HCT116 (cell line): ENCODE results near the gene ACADS.

Experiments used
- CTCF ChIP-seq, 3 experiments: fragments of 200-600 bp in 1 of 3; sonication (generic) in 1 of 3; IDR thresholded peaks in 2 of 3; conservative IDR thresholded peaks in 1 of 3; 2 replicates each; pipeline ENCODE4 v1.5.1; 2012 to 2017; ENCODE audit warnings: low read depth in 2 of 3, low read length in 2 of 3, antibody characterized with exemption in 1 of 3, borderline replicate concordance in 1 of 3, control low read depth in 1 of 3, mild to moderate bottlenecking in 1 of 3, mixed read lengths in 1 of 3, mixed run types in 1 of 3, moderate library complexity in 1 of 3; ENCODE audit not compliant: insufficient read depth in 1 of 3
- EGR1 ChIP-seq: IDR thresholded peaks from 2 replicates; pipeline ENCODE4 v1.6.1; 2012; ENCODE audit warnings: low read depth

GRCh38 chr12:120719072-120719471 lies 6.6 kb upstream of the ACADS start:
- TF ChIP-seq EGR1 (no peak), CTCF (IDR thresholded peaks at IDR 0.05 in 2 of 3, conservative IDR thresholded peaks at IDR 0.05 in 1 of 3; ENCODE audit: borderline replicate concordance in 1 of 3, insufficient read depth in 1 of 3, low read depth in 2 of 3, low read length in 2 of 3) (no peak)
